ENCODE measurements around the gene AMN1.
A peak's percentile ranks its signal among the peaks of the same experiment; 100 is the strongest.
"Not testable (repeated sequence)": the region's sequence is repeated elsewhere in the genome, so short reads cannot be mapped to it uniquely, and the experiment has no call there.

Gene AMN1

DNA sequence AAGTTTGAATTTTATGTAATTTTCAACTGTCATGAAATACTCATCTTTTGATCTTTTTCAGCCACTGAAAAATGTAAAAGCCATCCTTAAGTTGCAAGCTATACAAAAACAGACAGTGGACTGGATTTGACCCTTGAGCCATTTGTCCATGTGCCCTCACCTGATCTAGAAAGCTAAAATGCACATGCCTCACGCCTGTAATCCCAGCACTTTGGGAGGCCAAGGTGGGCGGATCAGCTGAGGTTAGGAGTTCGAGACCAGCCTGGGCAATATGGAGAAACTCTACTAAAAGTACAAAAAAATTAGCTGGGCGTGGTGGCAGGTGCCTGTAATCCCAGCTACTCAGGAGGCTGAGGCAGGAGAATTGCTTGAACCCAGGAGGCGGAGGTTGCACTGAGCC lies 2.4 kb upstream of the AMN1 start:
- H3K4me3 ChIP-seq (ENCODE audit: low read depth, low read length); H3K27me3 ChIP-seq (ENCODE audit: control insufficient read depth, insufficient read depth, low read length); H3K9me3 ChIP-seq (ENCODE audit: control insufficient read depth, insufficient read depth, low read length); H3K36me3 ChIP-seq (ENCODE audit: control insufficient read depth, insufficient read depth, low read length); H3K9ac ChIP-seq (ENCODE audit: low read depth, low read length): not testable (repeated sequence)
- peaks cover 10% of the 10 kb centered on the region for H3K4me1 ChIP-seq (ENCODE audit: control insufficient read depth, insufficient read depth, low read length)

DNA sequence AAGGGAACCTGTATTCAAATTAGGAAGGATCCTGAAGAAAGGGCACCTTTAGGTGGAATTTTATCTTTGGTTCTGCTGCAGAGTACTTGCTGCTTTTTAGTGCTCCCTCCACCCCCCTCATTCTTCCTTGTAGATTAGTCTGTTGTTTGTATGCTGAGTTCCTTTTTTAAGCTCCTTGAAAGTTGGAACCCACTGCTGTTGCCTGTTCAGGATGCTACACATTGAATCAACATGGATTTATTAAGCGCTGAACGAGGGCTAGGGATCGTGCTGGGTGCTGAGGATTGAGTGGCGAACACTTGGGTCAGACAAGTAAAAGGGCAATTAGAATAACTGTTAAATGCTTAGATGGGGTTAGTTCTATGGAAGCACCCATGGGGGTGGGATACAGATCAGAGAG lies 884 bp upstream of the AMN1 start:
- Histone ChIP-seq H3K4me1 (ENCODE audit: control insufficient read depth, insufficient read depth, low read length) (peaks cover 10% of the 10 kb centered on the region), H3K9me3 (ENCODE audit: control insufficient read depth, insufficient read depth, low read length) (no peaks in the 10 kb centered on the region), H3K27me3 (ENCODE audit: control insufficient read depth, insufficient read depth, low read length) (peaks cover 3% of the 10 kb centered on the region), H3K36me3 (ENCODE audit: control insufficient read depth, insufficient read depth, low read length) (no peaks in the 10 kb centered on the region), H3K4me3 (ENCODE audit: low read depth, low read length) (peak overlapping the region; percentile 72), H3K9ac (ENCODE audit: low read depth, low read length) (no peak overlapping the region)

DNA sequence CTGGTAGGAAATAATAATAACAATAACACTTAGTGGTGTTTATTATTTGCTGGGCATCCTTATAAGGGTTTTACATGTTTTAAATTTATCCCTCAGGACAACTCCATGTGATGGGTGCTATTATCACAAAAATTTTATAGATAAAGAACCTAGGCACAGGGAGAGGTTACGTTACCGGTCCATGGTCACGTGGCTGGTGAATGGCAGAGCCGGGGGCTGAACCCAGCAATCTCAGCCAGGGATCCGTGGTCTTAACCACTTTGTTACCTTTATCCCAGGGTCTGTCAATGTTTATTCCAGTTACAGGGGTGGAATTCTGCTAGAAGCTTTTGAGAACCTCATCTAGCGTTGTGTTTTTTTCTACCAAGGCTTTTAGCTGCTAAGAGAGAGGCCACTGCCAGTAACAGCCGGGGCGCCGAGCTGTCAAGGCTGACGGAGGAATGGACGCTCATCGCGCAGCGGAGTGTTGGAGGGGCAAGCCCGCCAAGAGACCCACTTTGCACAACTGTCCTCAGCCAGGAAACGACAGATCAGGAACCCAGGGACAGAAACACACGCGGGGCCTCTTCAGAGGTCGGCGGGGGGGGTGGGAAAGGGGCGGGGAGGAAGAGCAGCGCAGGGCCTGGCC lies 418 bp downstream of the AMN1 start:
- peak overlapping the region; percentile 38 for H3K9ac ChIP-seq (ENCODE audit: low read depth, low read length)
- no peaks in the 10 kb centered on the region for H3K9me3 ChIP-seq (ENCODE audit: control insufficient read depth, insufficient read depth, low read length)
- H3K4me3 ChIP-seq (ENCODE audit: low read depth, low read length) = peak overlapping the region; percentile 80
- no peaks in the 10 kb centered on the region for H3K36me3 ChIP-seq (ENCODE audit: control insufficient read depth, insufficient read depth, low read length)
- peaks cover 8% of the 10 kb centered on the region for H3K4me1 ChIP-seq (ENCODE audit: control insufficient read depth, insufficient read depth, low read length)
- peaks cover 3% of the 10 kb centered on the region for H3K27me3 ChIP-seq (ENCODE audit: control insufficient read depth, insufficient read depth, low read length)

DNA sequence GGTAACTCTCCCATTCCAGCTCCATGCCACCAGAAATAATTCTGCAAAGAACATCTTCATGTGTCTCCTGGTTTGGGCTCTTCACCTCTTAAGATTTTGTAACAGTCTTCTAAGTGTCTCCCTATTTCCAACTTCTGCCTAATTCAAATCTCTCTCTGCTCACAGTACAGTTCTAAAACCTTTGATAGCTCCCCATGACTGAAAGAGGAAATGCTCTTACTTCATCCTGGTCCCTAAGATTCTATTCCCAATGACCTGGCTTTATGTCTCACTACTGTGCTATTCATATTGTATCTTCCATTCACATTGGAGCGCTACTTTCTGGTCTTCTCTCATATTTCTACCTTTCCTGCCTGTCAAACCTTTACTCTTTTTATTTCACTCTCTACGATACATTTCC lies 1.6 kb downstream of the AMN1 start:
- peaks cover 3% of the 10 kb centered on the region for H3K27me3 ChIP-seq (ENCODE audit: control insufficient read depth, insufficient read depth, low read length)
- H3K4me3 ChIP-seq (ENCODE audit: low read depth, low read length) = no peak overlapping the region
- no peaks in the 10 kb centered on the region for H3K9me3 ChIP-seq (ENCODE audit: control insufficient read depth, insufficient read depth, low read length)
- H3K9ac ChIP-seq (ENCODE audit: low read depth, low read length) = no peak overlapping the region
- no peaks in the 10 kb centered on the region for H3K36me3 ChIP-seq (ENCODE audit: control insufficient read depth, insufficient read depth, low read length)
- H3K4me1 ChIP-seq (ENCODE audit: control insufficient read depth, insufficient read depth, low read length) = peaks cover 6% of the 10 kb centered on the region

DNA sequence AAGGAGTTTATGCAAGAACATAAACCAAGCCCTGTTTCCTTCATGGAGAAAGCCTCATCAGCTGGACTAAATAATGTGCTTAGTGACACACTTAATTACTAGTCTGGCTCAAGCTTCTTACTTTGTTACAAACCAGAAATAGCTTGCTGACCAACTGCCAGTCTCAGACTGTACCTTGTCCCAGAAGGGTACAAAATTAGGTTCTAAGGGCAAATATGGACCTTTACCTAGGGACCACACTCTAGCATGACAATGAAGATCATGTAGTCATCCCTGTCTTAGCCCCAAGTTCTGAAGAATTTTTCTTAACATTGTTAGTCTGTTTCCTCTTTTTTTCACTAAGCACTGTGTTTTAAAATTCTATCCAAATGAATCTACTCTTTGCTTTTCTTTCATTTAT lies 2.2 kb downstream of the AMN1 start:
- H3K36me3 ChIP-seq (ENCODE audit: control insufficient read depth, insufficient read depth, low read length) = no peaks in the 10 kb centered on the region
- H3K9ac ChIP-seq (ENCODE audit: low read depth, low read length) = no peak overlapping the region

DNA sequence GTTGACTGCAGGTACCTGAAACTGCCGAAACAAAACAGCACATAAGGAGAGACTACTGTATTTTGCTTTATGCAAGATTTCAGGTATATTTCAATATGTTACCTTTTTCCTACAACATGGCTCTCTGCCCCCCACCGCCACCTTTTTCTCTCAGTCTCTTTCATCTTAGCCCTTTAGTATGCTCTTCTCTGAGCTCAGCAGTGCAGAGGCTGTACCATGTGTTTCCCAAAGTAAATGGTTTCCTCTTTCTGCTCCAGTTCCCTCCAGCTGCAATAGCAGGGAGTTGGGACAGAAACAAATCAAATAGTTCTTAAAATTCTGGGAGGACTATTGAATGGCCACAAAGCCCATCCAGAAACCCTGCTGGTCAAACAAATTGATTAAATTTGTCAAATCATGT lies 4.3 kb downstream of the AMN1 start:
- Histone ChIP-seq H3K9me3 (ENCODE audit: control insufficient read depth, insufficient read depth, low read length) (no peaks in the 10 kb centered on the region), H3K4me3 (ENCODE audit: low read depth, low read length) (no peak overlapping the region), H3K36me3 (ENCODE audit: control insufficient read depth, insufficient read depth, low read length) (no peaks in the 10 kb centered on the region), H3K27me3 (ENCODE audit: control insufficient read depth, insufficient read depth, low read length) (no peaks in the 10 kb centered on the region), H3K9ac (ENCODE audit: low read depth, low read length) (no peak overlapping the region), H3K4me1 (ENCODE audit: control insufficient read depth, insufficient read depth, low read length) (peaks cover under 1% of the 10 kb centered on the region)

More for the DNA sequence above, 2.2 kb downstream of the AMN1 start:
- Histone ChIP-seq H3K9me3 (ENCODE audit: control insufficient read depth, insufficient read depth, low read length) (no peaks in the 10 kb centered on the region), H3K4me1 (ENCODE audit: control insufficient read depth, insufficient read depth, low read length) (peaks cover 2% of the 10 kb centered on the region), H3K4me3 (ENCODE audit: low read depth, low read length) (no peak overlapping the region), H3K27me3 (ENCODE audit: control insufficient read depth, insufficient read depth, low read length) (peaks cover under 1% of the 10 kb centered on the region)

DNA sequence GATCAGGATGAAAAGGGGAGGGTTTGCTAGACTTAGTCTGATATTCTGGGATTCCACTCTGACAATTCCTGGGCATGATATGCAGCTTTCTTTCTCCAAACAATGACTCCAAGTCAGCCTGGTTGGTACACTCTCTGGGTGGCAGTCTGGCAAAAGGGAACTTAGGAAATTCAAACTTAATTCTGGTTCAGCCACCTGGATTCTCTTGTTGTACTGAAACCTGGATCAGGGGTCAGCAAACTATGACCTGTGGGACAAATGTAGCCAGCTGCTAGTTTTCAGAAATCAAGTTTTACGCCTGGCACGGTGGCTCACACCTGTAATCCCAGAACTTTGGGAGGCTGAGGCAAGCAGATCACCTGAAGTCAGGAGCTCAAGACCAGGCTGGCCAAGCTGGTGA lies 6.2 kb downstream of the AMN1 start:
- Histone ChIP-seq H3K9ac (ENCODE audit: low read depth, low read length) (no peak overlapping the region), H3K4me3 (ENCODE audit: low read depth, low read length) (no peak overlapping the region), H3K4me1 (ENCODE audit: control insufficient read depth, insufficient read depth, low read length) (no peaks in the 10 kb centered on the region), H3K27me3 (ENCODE audit: control insufficient read depth, insufficient read depth, low read length) (no peaks in the 10 kb centered on the region), H3K9me3 (ENCODE audit: control insufficient read depth, insufficient read depth, low read length) (no peaks in the 10 kb centered on the region), H3K36me3 (ENCODE audit: control insufficient read depth, insufficient read depth, low read length) (no peaks in the 10 kb centered on the region)

DNA sequence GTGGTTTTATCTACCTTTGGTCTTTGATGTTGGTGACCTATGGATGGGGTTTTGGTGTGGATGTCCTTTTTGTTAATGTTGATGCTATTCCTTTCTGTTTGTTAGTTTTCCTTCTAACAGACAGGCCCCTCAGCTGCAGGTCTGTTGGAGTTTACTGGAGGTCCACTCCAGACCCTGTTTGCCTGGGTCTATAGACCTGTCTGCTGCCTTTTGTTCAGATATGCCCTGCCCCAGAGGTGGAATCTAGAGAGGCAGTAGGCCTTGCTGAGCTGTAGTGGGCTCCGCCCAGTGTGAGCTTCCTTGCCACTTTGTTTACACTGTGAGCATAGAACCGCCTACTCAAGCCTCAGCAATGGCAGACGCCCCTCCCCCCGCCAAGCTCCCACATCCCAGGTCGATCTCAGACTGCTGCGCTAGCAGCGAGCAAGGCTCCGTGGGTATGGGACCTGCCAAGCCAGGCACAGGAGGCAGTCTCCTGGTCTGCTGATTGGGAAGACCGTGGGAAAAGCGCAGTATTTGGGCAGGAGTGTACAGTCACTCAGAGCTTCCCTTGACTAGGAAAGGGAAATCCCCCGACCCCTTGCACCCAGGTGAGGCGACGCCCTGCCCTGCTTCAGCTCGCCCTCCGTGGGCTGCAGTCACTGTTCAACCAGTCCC lies 10.2 kb downstream of the AMN1 start:
- H3K27me3 ChIP-seq (ENCODE audit: control insufficient read depth, insufficient read depth, low read length); H3K4me1 ChIP-seq (ENCODE audit: control insufficient read depth, insufficient read depth, low read length); H3K9ac ChIP-seq (ENCODE audit: low read depth, low read length); H3K36me3 ChIP-seq (ENCODE audit: control insufficient read depth, insufficient read depth, low read length); H3K9me3 ChIP-seq (ENCODE audit: control insufficient read depth, insufficient read depth, low read length): not testable (repeated sequence)
- H3K4me3 ChIP-seq (ENCODE audit: low read depth, low read length) = peak overlapping the region; percentile 18

DNA sequence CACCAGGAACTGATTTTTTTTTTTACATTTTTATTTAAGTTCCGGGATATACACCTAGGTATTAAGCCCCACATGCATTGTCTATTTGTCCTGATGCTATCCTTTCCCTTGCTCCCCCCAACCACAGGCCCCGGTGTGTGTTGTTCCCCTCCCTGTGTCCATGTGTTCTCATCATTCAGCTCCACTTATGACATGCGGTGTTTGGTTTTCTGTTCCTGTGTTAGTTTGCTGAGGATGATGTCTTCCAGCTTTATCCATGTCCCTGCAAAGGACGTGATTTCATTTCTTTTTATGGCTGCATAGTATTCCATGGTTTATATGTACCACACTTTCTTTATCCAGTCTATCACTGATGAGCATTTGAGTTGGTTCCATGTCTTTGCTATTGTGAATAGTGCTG lies 11.8 kb downstream of the AMN1 start:
- H3K4me1 ChIP-seq (ENCODE audit: control insufficient read depth, insufficient read depth, low read length); H3K9me3 ChIP-seq (ENCODE audit: control insufficient read depth, insufficient read depth, low read length); H3K9ac ChIP-seq (ENCODE audit: low read depth, low read length); H3K4me3 ChIP-seq (ENCODE audit: low read depth, low read length); H3K36me3 ChIP-seq (ENCODE audit: control insufficient read depth, insufficient read depth, low read length); H3K27me3 ChIP-seq (ENCODE audit: control insufficient read depth, insufficient read depth, low read length): not testable (repeated sequence)

DNA sequence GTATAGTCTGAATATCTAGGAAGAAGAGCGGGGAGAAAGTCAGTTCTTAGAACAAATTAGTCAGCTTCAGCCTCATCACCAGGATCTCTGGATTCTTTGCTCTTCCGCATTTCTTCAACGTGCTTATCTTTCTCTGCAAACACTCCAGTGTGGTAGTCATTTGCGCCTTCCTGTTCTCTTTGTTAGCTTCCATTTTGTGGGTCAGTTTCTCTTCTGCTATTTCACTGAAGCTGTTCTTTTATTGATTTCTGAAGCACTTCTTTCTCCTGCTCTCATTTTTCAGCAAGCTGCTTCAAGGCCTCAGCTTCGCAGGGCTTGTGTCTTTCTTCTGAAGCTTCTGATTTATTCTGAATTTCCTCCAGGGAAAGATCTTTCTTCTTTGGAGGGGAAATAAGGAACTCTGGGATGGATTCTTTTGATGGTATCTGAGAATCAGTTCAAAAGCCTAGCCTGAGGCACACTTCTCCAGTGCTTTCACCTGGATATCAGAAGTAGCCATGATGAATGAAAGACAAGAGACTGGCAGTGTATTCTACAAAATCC lies 13.5 kb downstream of the AMN1 start:
- Histone ChIP-seq H3K4me3 (ENCODE audit: low read depth, low read length) (no peak overlapping the region), H3K27me3 (ENCODE audit: control insufficient read depth, insufficient read depth, low read length) (no peaks in the 10 kb centered on the region), H3K9ac (ENCODE audit: low read depth, low read length) (no peak overlapping the region), H3K9me3 (ENCODE audit: control insufficient read depth, insufficient read depth, low read length) (no peaks in the 10 kb centered on the region), H3K4me1 (ENCODE audit: control insufficient read depth, insufficient read depth, low read length) (no peaks in the 10 kb centered on the region), H3K36me3 (ENCODE audit: control insufficient read depth, insufficient read depth, low read length) (no peaks in the 10 kb centered on the region)

DNA sequence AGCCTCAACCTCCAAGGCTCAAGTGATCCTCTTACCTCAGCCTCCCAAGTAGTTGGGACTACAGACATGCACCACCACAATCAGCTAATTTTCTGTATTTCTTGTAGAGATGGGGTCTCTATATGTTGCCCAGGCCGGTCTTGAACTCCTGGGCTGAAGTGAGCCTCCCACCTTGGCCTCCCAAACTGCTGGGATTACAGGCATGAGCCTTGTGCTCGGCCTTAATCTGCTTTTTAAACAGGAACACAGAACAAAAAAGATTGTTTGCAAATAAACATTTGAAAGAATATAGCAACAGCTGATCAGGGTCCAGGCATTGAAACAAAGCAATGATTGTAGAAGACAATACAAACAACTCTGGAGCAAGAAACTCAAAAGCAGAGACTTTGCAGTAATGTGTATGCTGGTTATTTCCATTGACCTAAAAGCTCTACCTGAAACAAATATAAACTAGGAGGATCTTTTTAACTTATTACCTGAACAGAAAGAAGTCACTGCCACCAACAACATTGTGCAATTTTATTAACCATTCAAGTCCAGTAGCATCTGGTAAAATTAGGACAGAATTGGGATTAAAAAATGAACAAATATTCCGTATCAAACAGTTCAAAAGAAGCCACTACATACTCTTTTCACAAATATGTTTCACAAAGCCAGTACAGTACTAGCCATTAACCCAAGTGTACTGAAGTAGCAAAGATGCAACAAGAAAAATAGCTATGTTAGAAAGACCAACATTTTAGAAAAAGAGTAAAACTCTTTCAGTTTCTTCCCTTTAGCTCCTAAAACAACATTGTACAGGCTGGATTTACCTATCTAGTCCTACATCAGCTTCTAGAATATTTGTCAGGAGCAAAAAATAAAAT lies 14.2 kb downstream of the AMN1 start:
- Histone ChIP-seq H3K36me3 (ENCODE audit: control insufficient read depth, insufficient read depth, low read length) (no peaks in the 10 kb centered on the region), H3K9me3 (ENCODE audit: control insufficient read depth, insufficient read depth, low read length) (no peaks in the 10 kb centered on the region), H3K9ac (ENCODE audit: low read depth, low read length) (no peak overlapping the region), H3K27me3 (ENCODE audit: control insufficient read depth, insufficient read depth, low read length) (no peaks in the 10 kb centered on the region), H3K4me3 (ENCODE audit: low read depth, low read length) (no peak overlapping the region), H3K4me1 (ENCODE audit: control insufficient read depth, insufficient read depth, low read length) (no peaks in the 10 kb centered on the region)
